NT2/D1 (cell line): Measurements from ENCODE around the gene LRRC3C.

ENCODE experiments used
- SUZ12 ChIP-seq: IDR thresholded peaks from 2 replicates; pipeline ENCODE4 v1.6.1; 2011; ENCODE audit not compliant: insufficient read length, insufficient read depth; ENCODE audit errors: extremely low read depth
- YY1 ChIP-seq: IDR thresholded peaks from 2 replicates; pipeline ENCODE4 v1.6.1; 2011; ENCODE audit not compliant: insufficient read length, insufficient read depth
- ZNF274 ChIP-seq: IDR thresholded peaks from 2 replicates; pipeline ENCODE4 v1.6.1; 2011; ENCODE audit warnings: mild to moderate bottlenecking, low read depth, low read length

- no peak for TF ChIP-seq ZNF274
- no peak for TF ChIP-seq YY1
- TF ChIP-seq SUZ12: no peak
These were observed 39.2 kb downstream of the LRRC3C start for GRCh38 chr17:39966771-39967170.
